Psoas muscle (tissue), 8 donors: Measurements from ENCODE around the gene ZNF385B. TPM values are rescaled to one million over a fixed set of nuclear protein-coding genes. Genes with fewer than 3 reads are reported as not detected.

Source experiments
- ATAC-seq, 4 donors: fragments of 200-7000 bp; cut with Tn5 transposase; one replicate each; pipeline ENCODE4 v1.9.1; 2020; ENCODE audit warnings: moderate library complexity in 3 of 4, mild to moderate bottlenecking in 2 of 4
- DNase-seq, 2 donors: peaks; one replicate each; pipeline ENCODE4 v3.0.0-alpha.2; 2020
- H3K27ac ChIP-seq: fragments of 200-600 bp; one replicate; pipeline ENCODE4 v1.8.0; 2022
- H3K27me3 ChIP-seq, 3 donors: fragments of 200-600 bp in 1 of 3; one replicate each; pipeline versions ENCODE4 v1.6.1 to v1.8.0; 2013 to 2022; ENCODE audit warnings: low read length in 2 of 3, mild to moderate bottlenecking in 2 of 3, moderate library complexity in 1 of 3; ENCODE audit not compliant: insufficient read depth in 3 of 3
- H3K36me3 ChIP-seq, 2 donors: fragments of 200-600 bp in 1 of 2; one replicate each; pipeline versions ENCODE4 v1.6.1 to v1.8.0; 2013 to 2022; ENCODE audit warnings: low read depth in 1 of 2, mild to moderate bottlenecking in 1 of 2, moderate library complexity in 1 of 2; ENCODE audit not compliant: insufficient read depth in 1 of 2
- H3K4me1 ChIP-seq: fragments of 200-600 bp; one replicate; pipeline ENCODE4 v1.8.0; 2022
- H3K4me3 ChIP-seq: fragments of 200-600 bp; one replicate; pipeline ENCODE4 v1.8.0; 2022; ENCODE audit warnings: mild to moderate bottlenecking
- H3K9me3 ChIP-seq: fragments of 200-600 bp; one replicate; pipeline ENCODE4 v1.8.0; 2022
- WGBS, 3 donors: extraction: QIAGEN DNeasy Blood & Tissue Kit; methylation state at CpG; one replicate each; pipeline versions ENCODE4 v1.1.6 to v1.1.7; 2013; 5-methylcytosine and 5-hydroxymethylcytosine counted together
- intact Hi-C, 2 donors: fragments of 100-400 bp; cut with DNase I; formaldehyde crosslinking; loops; one replicate each; pipeline versions ENCODE4 v1.11.0 to v1.14.2; 2022
- polyA plus RNA-seq, 3 donors: library from polyadenylated mRNA; stranded (reverse); fragments of 200-250 nt; gene quantifications; one replicate each; pipeline ENCODE4 v1.2.3, GENCODE V29; 2013
- total RNA-seq, 4 donors: library from RNA; stranded (reverse); fragmentation: NEBNext Ultra II Directional in 2 of 4; extraction: Animal tissue kit (Norgen Biotek cat#: 25700) in 2 of 4; gene quantifications; one replicate each; pipeline versions ENCODE4 v1.2.1 to v1.2.4, GENCODE V29; 2021 to 2023
- TF ChIP-seq, protein P1 (sequence below): fragments of 200-600 bp; IDR thresholded peaks from one replicate; pipeline ENCODE4 v1.8.0; 2022; ENCODE audit warnings: antibody characterized with exemption
- donor health status: healthy with polysubstance abuse.
- donor health status: DM: no; HTN: no; CAD: no; lungs with moderate emphysema.
- donor health status: Bipolar disorder and iron deficiency.
- donor health status: healthy.
- donor health status: DM: yes; HTN: yes; CAD: no.
- donor health status: DM: no; HTN: no; CAD: no.
- donor health status: DM: no; HTN: no; CAD: no.
- donor health status: DM: yes; HTN: yes; CAD: no.

ZNF385B gene
- total and polyA plus RNA-seq, 7 donors: 8.8 to 42.9 (median 18.1) TPM

DNA sequence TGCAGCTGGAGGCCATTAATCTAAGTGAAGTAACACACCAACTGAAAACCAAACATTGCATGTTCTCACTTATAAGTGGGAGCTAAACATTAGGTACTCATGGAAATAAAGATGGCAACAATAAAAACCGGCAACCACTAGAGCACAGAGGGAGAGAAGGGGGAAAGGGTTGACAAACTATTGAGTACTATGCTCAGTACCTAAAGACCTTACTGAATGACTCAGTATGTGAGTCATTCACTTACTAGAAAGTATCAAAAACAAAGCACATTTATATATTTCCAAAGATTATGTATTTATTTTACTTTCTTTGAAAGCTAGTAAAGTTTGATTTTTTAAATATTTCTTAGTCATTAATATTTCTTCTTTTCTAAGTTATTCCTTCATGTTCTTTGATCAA, 48.9 kb downstream of the ZNF385B start:
- no peak overlapping the region for H3K27ac ChIP-seq
- H3K4me3 ChIP-seq: no peak overlapping the region
- no peaks in the 10 kb centered on the region for H3K4me1 ChIP-seq
- peaks cover 5% of the 10 kb centered on the region for H3K9me3 ChIP-seq
- ATAC-seq: no peak
- intact Hi-C loops: no loop called here
- no peaks in the 10 kb centered on the region for H3K27me3 ChIP-seq
- DNase-seq: no peak
- no peaks in the 10 kb centered on the region for H3K36me3 ChIP-seq
- WGBS, 3 donors: 89 to 98% (median 93%) methylated on average over 1 of the region's 1 CpG
- TF ChIP-seq, protein P1, sequence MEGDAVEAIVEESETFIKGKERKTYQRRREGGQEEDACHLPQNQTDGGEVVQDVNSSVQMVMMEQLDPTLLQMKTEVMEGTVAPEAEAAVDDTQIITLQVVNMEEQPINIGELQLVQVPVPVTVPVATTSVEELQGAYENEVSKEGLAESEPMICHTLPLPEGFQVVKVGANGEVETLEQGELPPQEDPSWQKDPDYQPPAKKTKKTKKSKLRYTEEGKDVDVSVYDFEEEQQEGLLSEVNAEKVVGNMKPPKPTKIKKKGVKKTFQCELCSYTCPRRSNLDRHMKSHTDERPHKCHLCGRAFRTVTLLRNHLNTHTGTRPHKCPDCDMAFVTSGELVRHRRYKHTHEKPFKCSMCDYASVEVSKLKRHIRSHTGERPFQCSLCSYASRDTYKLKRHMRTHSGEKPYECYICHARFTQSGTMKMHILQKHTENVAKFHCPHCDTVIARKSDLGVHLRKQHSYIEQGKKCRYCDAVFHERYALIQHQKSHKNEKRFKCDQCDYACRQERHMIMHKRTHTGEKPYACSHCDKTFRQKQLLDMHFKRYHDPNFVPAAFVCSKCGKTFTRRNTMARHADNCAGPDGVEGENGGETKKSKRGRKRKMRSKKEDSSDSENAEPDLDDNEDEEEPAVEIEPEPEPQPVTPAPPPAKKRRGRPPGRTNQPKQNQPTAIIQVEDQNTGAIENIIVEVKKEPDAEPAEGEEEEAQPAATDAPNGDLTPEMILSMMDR: no peak

DNA sequence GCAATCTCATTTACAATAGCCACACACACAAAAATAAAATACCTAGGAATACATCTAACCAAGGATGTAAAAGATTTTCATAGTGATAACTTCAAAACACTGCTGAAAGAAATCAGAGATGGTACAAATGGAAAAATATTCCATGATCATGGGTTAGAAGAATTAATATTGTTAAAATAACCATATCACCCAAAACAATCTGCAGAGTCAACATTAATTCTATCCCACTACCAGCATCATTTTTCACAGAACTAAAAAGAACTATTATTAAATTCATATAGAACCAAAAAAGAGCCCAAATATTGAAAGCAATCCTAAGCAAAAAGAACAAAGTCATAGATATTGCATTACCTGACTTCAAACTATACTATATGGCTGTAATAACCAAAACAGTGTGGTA, 50.4 kb downstream of the ZNF385B start:
- no peaks in the 10 kb centered on the region for H3K4me1 ChIP-seq
- no peaks in the 10 kb centered on the region for H3K27me3 ChIP-seq
- intact Hi-C loops: no loop called here
- H3K9me3 ChIP-seq: peaks cover 5% of the 10 kb centered on the region
- DNase-seq: no peak
- TF ChIP-seq, protein P1: no peak
- no peak overlapping the region for H3K4me3 ChIP-seq
- H3K27ac ChIP-seq: no peak overlapping the region
- ATAC-seq: no peak
- no peaks in the 10 kb centered on the region for H3K36me3 ChIP-seq

DNA sequence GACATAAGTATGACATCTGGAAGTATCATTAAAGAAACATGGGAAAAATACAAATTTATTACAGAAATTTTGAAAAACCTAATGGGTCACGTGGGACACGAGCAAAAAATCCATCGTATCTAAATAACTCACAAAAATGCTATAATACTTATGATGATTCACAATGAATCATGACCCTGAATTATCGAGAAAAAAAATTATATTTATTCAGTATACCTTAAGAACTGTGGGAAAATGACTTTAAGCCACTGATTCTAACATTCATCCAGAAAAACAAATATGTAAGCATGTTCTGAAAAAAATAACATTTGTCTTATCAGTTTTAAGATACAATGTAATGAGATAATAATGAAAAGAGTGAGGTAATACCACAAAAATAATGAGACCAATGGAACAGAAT, 51.8 kb downstream of the ZNF385B start:
- TF ChIP-seq, protein P1: no peak
- H3K4me1 ChIP-seq: no peaks in the 10 kb centered on the region
- intact Hi-C loops: no loop called here
- H3K9me3 ChIP-seq: peaks cover 5% of the 10 kb centered on the region
- H3K27ac ChIP-seq: no peak overlapping the region
- whole genome bisulfite sequencing, 3 donors: 81 to 83% (median 81%) methylated on average over 4 of the region's 4 CpGs
- ATAC-seq: no peak
- H3K4me3 ChIP-seq: no peak overlapping the region
- H3K27me3 ChIP-seq: no peaks in the 10 kb centered on the region
- no peaks in the 10 kb centered on the region for H3K36me3 ChIP-seq
- no peak for DNase-seq

DNA sequence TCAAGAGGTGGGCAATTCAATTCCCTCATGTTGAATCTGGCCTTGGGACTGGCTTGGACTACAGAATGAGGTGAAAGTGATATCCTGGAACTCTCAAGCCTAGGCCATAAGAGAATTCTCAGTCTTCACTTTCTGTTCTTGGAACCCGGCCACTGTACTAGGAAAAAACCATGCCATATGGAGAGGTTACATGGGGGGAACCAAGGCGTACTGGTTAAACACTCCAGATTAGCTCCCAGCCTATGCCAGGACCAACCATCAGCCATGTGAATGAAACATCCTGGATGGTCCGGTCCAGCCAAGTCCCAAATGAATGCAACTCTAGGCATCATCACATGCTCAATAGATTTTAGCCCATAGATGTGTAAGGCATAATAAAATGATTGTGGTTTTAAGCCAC, 56.4 kb downstream of the ZNF385B start:
- DNase-seq: no peak
- TF ChIP-seq, protein P1: no peak
- no peaks in the 10 kb centered on the region for H3K4me1 ChIP-seq
- H3K27me3 ChIP-seq: no peaks in the 10 kb centered on the region
- no peaks in the 10 kb centered on the region for H3K36me3 ChIP-seq
- no peaks in the 10 kb centered on the region for H3K9me3 ChIP-seq
- no peak overlapping the region for H3K4me3 ChIP-seq
- 77 to 82% (median 82%) methylated on average over 3 of the region's 3 CpGs for WGBS, 3 donors
- H3K27ac ChIP-seq: no peak overlapping the region
- ATAC-seq: no peak
- intact Hi-C loops: no loop called here

DNA sequence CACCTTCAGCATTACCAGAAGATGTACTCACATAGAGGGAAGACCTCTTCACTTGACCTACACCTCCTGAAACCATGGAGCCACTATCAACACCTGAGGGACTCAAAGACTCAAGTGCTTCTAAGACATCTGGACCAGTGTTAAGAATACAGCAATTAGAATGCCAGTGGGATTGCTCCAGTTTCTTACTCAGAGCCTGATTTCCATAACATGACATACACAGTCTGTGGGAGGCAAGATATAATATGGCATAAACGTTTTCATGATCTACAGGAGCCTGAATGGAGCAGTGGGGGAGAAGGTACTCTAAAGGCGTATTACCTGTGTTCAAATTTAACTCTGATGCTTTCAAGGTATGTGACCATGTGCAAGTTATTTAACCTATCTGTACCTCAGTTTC, 57.2 kb downstream of the ZNF385B start:
- ATAC-seq: no peak

More for the DNA sequence above, 57.2 kb downstream of the ZNF385B start:
- no peaks in the 10 kb centered on the region for H3K27me3 ChIP-seq
- 64 to 68% (median 64%) methylated on average over 2 of the region's 2 CpGs for WGBS, 3 donors
- H3K36me3 ChIP-seq: no peaks in the 10 kb centered on the region
- no peak overlapping the region for H3K27ac ChIP-seq
- TF ChIP-seq, protein P1: no peak
- no peaks in the 10 kb centered on the region for H3K9me3 ChIP-seq
- intact Hi-C loops: no loop called here
- H3K4me3 ChIP-seq: no peak overlapping the region
- DNase-seq: no peak
- no peaks in the 10 kb centered on the region for H3K4me1 ChIP-seq
